ENCODE measurements around the gene GPRC5C. TPM values are rescaled to one million over a fixed set of nuclear protein-coding genes. Genes with fewer than 3 reads are reported as not detected.

The GPRC5C gene
- total RNA-seq, 1 donor from 2014 or later: 58.2 TPM

DNA sequence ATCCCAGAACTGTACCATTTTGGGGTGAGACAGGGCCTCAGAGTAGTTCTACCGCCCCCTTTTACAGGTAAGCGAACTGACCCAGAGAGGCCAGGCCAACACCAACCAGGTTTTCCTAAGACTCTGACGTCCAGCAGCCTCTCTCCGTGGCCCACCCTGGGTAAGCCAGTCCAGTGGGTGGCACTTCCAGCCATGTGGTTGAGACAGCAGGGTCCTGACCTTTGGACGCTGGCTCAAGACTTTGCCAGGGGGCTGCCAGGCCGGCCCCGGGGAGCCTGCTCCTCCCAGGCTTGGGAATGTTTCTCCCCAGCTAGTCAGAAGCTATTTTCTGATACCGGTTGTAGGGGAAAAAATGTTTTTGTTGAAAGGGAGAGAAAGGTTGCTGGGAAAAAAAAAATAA is 16.9 kb downstream of the GPRC5C start:
- no peak overlapping the region for H3K4me3 ChIP-seq
- no peaks in the 10 kb centered on the region for H3K9me3 ChIP-seq
- TF ChIP-seq, protein P1, sequence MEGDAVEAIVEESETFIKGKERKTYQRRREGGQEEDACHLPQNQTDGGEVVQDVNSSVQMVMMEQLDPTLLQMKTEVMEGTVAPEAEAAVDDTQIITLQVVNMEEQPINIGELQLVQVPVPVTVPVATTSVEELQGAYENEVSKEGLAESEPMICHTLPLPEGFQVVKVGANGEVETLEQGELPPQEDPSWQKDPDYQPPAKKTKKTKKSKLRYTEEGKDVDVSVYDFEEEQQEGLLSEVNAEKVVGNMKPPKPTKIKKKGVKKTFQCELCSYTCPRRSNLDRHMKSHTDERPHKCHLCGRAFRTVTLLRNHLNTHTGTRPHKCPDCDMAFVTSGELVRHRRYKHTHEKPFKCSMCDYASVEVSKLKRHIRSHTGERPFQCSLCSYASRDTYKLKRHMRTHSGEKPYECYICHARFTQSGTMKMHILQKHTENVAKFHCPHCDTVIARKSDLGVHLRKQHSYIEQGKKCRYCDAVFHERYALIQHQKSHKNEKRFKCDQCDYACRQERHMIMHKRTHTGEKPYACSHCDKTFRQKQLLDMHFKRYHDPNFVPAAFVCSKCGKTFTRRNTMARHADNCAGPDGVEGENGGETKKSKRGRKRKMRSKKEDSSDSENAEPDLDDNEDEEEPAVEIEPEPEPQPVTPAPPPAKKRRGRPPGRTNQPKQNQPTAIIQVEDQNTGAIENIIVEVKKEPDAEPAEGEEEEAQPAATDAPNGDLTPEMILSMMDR (IDR thresholded peaks at IDR 0.05): no peak
- ATAC-seq (no peak), DNase-seq (no peak)
- intact Hi-C loops (cut with DNase I): no loop called here
- peaks cover 49% of the 10 kb centered on the region for H3K4me1 ChIP-seq
- no peaks in the 10 kb centered on the region for H3K36me3 ChIP-seq
- no peak overlapping the region for H3K27ac ChIP-seq
- H3K27me3 ChIP-seq (ENCODE audit: low read depth): no peaks in the 10 kb centered on the region

DNA sequence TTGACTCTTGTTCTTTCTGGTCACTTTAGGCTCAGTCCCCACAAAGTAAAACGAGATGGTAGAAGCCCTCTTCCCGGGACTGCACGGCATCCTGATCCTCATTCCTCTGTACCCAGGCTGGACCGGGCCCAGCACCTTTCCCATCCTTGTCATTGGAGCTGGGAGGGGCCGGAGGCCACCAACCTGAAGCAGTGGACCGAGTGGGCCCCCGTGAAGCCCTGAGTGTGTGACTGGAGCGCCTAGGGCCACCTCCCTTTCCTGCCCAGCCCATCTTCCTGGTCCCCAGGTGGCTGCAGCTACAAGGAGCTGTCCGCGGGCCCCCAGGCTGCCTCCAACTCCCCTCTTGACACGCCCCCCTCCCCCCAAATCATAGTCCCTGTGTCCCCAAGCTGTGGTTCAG is 17.4 kb downstream of the GPRC5C start:
- no peak for ATAC-seq
- Histone ChIP-seq H3K27ac (no peak overlapping the region), H3K4me3 (no peak overlapping the region), H3K4me1 (peaks cover 46% of the 10 kb centered on the region), H3K36me3 (no peaks in the 10 kb centered on the region), H3K27me3 (ENCODE audit: low read depth) (no peaks in the 10 kb centered on the region), H3K9me3 (no peaks in the 10 kb centered on the region)
- TF ChIP-seq, protein P1 (IDR thresholded peaks at IDR 0.05): no peak
- no peak for DNase-seq
- intact Hi-C loops (cut with DNase I): no loop called here

DNA sequence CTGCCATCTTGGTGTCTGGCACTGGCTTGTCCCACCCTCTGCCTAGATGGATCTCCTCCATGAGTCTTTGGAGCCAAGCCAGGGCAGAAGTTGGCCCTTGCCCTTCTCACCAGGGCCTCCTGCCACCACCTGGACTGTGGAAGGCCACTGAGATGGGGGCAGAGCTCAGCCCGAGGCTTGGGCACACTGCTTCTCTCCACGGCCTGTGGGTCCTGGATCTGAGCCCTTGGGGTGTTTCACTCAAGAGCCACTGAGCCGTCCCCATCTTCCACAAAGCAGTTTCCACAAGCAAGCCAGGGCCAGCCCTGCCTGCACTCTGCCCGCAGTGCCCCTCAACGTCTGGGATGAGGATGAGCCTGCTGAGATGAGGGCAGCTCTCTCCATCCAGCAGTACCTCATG is 17.9 kb downstream of the GPRC5C start:
- H3K4me3 ChIP-seq: no peak overlapping the region
- no peaks in the 10 kb centered on the region for H3K36me3 ChIP-seq
- H3K27me3 ChIP-seq (ENCODE audit: low read depth): no peaks in the 10 kb centered on the region
- H3K27ac ChIP-seq: peak overlapping the region; percentile 6
- TF ChIP-seq, protein P1 (IDR thresholded peaks at IDR 0.05): no peak
- peaks cover 46% of the 10 kb centered on the region for H3K4me1 ChIP-seq
- intact Hi-C loops (cut with DNase I): no loop called here
- H3K9me3 ChIP-seq: no peaks in the 10 kb centered on the region
- ATAC-seq: no peak
- DNase-seq: no peak

DNA sequence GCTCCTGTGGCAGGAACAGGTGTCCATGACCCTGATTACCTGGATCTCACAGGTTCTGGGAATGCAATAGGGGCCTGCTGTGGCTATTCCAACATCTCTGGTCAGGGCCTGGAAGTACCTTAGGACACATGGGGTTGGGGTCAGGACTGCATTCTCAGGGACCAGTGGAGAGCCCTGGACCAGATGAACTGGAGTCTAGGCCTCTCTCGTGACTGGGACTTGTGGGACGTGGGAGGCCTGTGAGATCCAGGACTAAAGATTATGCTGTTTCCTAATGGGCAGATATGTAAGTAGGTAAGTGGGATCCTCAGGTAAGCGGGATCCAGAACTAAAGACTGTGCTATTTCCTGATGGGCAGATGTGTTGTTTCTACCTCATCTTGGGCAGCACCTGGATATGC is 18.3 kb downstream of the GPRC5C start:
- no peaks in the 10 kb centered on the region for H3K36me3 ChIP-seq
- H3K27me3 ChIP-seq (ENCODE audit: low read depth): no peaks in the 10 kb centered on the region
- ATAC-seq (no peak), DNase-seq (no peak)
- TF ChIP-seq, protein P1 (IDR thresholded peaks at IDR 0.05): no peak
- H3K27ac ChIP-seq: peak overlapping the region; percentile 6
- intact Hi-C loops (cut with DNase I): no loop called here
- peaks cover 46% of the 10 kb centered on the region for H3K4me1 ChIP-seq
- no peak overlapping the region for H3K4me3 ChIP-seq
- H3K9me3 ChIP-seq: no peaks in the 10 kb centered on the region

DNA sequence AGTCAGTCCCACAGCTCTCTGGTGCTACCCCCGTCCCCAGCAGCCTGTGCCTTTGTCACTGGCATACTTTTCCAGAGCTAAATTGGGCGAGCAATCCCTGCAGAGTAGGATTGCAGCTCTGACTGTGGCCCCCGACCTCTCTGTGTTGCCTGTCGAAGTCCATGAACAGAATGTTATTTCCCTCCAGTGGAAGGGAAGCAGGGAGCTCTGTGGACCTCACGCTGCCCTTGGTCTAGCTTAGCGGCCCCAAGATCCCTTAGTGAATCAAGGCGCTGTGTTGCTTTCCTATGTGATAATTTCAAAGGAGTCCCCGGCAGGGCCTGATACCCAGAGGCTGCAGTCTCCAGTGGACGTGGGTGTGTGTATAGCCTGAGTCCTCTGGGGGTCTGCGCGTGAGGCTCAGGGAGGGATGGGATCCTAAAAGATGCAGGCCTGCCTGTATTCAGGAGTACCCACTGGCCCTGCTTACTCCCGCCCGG is 19.1 kb downstream of the GPRC5C start:
- DNase-seq (no peak), ATAC-seq (no peak)
- H3K4me1 ChIP-seq: peaks cover 40% of the 10 kb centered on the region
- H3K27me3 ChIP-seq (ENCODE audit: low read depth): no peaks in the 10 kb centered on the region
- H3K4me3 ChIP-seq: no peak overlapping the region
- TF ChIP-seq, protein P1 (IDR thresholded peaks at IDR 0.05): no peak
- no peaks in the 10 kb centered on the region for H3K36me3 ChIP-seq
- intact Hi-C loops (cut with DNase I): no loop called here
- H3K27ac ChIP-seq: peak overlapping the region; percentile 2
- H3K9me3 ChIP-seq: no peaks in the 10 kb centered on the region

DNA sequence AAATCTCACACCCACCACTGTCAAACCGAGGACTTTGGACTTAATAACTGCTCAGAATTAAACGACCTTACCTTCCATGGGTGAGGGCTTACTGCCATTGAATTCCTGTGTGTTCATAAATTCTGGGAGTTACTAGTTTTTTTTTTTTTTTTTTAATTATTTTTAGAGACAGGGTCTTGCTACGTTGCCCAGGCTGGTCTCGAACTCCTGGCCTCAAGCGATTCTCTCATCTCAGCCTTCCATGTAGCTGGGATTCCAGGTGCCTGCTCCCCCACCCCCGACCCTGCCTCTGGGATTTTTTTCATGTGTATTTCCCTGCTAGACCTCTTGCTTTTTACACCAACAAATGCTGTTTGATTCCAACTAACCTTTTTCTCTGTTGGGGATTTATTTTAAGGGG is 19.7 kb downstream of the GPRC5C start:
- Histone ChIP-seq H3K4me1 (peaks cover 34% of the 10 kb centered on the region), H3K27me3 (ENCODE audit: low read depth) (no peaks in the 10 kb centered on the region), H3K4me3 (no peak overlapping the region), H3K9me3 (no peaks in the 10 kb centered on the region), H3K27ac (peak overlapping the region; percentile 76), H3K36me3 (no peaks in the 10 kb centered on the region)
- TF ChIP-seq, protein P1 (IDR thresholded peaks at IDR 0.05): no peak
- DNase-seq (no peak), ATAC-seq (no peak)
- intact Hi-C loops (cut with DNase I): no loop called here
